Fibroblast of lung (primary cell): ENCODE data around the gene ZKSCAN4.

Experiments used
- EZH2 ChIP-seq: IDR thresholded peaks from 2 replicates; pipeline ENCODE4 v1.5.1; 2012; ENCODE audit warnings: low read length, control low read depth, mild to moderate bottlenecking; ENCODE audit errors: missing control alignments
- TF ChIP-seq, protein P1 (sequence below), 2 donors: IDR thresholded peaks in 1 of 2; conservative IDR thresholded peaks in 1 of 2; 1 replicate in 1 of 2; 2 replicates in 1 of 2; pipeline ENCODE4 v1.5.1; 2011 to 2012; ENCODE audit warnings: low read length in 2 of 2, control low read depth in 1 of 2, inconsistent platforms in 1 of 2, low read depth in 1 of 2, mild to moderate bottlenecking in 1 of 2

DNA sequence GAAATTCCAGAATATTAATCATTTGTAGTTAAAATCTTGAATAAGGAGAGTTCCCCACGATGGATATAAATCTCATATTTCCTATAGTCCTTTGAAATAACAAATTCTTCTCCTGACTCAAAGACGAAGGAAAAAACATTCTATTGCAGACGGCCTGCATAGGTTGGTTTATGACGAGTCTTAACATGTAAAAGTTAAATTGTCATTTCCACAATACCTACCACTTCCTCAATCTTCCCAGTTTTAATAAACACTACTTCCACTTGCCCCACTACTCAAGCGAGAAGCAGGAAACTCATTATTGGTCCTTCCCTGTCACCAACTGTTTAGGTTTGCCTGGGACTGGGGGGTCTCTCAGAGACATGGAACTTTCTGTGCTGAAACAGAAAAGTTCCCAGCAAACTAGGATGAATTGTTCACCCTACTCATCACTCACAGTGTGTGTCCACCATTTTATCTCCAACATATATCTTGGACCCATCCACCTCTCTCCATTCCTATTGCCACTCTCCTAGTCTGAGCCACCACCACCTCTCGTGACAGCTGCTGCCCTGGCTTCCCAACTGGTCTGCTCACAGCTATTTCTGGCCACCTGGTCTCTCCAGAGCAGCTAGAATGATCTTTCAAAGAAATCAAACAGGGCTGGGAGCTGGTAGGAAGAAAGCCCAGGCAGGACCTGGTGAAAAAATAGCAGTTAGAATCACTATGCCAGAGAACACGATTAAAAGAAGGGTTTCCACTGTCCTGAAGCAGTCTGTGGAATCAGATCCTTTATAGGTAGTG is 42.1 kb downstream of the ZKSCAN4 start:
- TF ChIP-seq, protein P1, sequence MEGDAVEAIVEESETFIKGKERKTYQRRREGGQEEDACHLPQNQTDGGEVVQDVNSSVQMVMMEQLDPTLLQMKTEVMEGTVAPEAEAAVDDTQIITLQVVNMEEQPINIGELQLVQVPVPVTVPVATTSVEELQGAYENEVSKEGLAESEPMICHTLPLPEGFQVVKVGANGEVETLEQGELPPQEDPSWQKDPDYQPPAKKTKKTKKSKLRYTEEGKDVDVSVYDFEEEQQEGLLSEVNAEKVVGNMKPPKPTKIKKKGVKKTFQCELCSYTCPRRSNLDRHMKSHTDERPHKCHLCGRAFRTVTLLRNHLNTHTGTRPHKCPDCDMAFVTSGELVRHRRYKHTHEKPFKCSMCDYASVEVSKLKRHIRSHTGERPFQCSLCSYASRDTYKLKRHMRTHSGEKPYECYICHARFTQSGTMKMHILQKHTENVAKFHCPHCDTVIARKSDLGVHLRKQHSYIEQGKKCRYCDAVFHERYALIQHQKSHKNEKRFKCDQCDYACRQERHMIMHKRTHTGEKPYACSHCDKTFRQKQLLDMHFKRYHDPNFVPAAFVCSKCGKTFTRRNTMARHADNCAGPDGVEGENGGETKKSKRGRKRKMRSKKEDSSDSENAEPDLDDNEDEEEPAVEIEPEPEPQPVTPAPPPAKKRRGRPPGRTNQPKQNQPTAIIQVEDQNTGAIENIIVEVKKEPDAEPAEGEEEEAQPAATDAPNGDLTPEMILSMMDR (conservative IDR thresholded peaks at IDR 0.05 in 1 of 2, IDR thresholded peaks at IDR 0.05 in 1 of 2; ENCODE audit: low read depth in 1 of 2, low read length in 2 of 2) = no peak
- TF ChIP-seq EZH2 = no peak
